Measurements from ENCODE around the gene ZNRF1. TPM values are rescaled to one million over a fixed set of nuclear protein-coding genes. Genes with fewer than 3 reads are reported as not detected.

ZNRF1 gene
- total RNA-seq, 1 donor, result 19.9 TPM

- H3K79me2 ChIP-seq (ENCODE audit: insufficient read depth, low read length), result no peaks in the 10 kb centered on the region
- H3K9me3 ChIP-seq (ENCODE audit: low read depth, low read length), result no peaks in the 10 kb centered on the region
- peaks cover 14% of the 10 kb centered on the region for H4K20me1 ChIP-seq (ENCODE audit: insufficient read depth, low read length)
- peak overlapping the region; percentile 26 for H3K4me2 ChIP-seq (ENCODE audit: insufficient read depth, low read length)
- H3K4me1 ChIP-seq (ENCODE audit: insufficient read depth, low read length), result peaks cover 30% of the 10 kb centered on the region
- H2AFZ ChIP-seq (ENCODE audit: low read length), result peak overlapping the region; percentile 17
- no peak overlapping the region for H3K4me3 ChIP-seq (ENCODE audit: insufficient read depth, low read length)
- no peaks in the 10 kb centered on the region for H3K27me3 ChIP-seq (ENCODE audit: insufficient read depth, low read length)
- TF ChIP-seq CTCF (IDR thresholded peaks at IDR 0.05; ENCODE audit: extremely low read depth, low read depth, low read length), result no peak
- H3K36me3 ChIP-seq (ENCODE audit: insufficient read depth, low read length), result no peaks in the 10 kb centered on the region
- DNase-seq (ENCODE audit: insufficient read length, low spot score, missing footprints), result peak; percentile 98
- H3K27ac ChIP-seq (ENCODE audit: low read depth, low read length), result peak overlapping the region; percentile 53
Measured at GRCh38 chr16:75108792-75109731, 110.2 kb downstream of the ZNRF1 start.

GRCh38 chr16:75109732-75110243, 111.0 kb downstream of the ZNRF1 start:
- peak overlapping the region; percentile 26 for H3K4me2 ChIP-seq (ENCODE audit: insufficient read depth, low read length)
- H4K20me1 ChIP-seq (ENCODE audit: insufficient read depth, low read length), result peaks cover 12% of the 10 kb centered on the region
- no peak overlapping the region for H2AFZ ChIP-seq (ENCODE audit: low read length)
- H3K9me3 ChIP-seq (ENCODE audit: low read depth, low read length), result no peaks in the 10 kb centered on the region
- TF ChIP-seq CTCF (IDR thresholded peaks at IDR 0.05; ENCODE audit: extremely low read depth, low read depth, low read length), result no peak
- H3K4me3 ChIP-seq (ENCODE audit: insufficient read depth, low read length), result no peak overlapping the region
- H3K79me2 ChIP-seq (ENCODE audit: insufficient read depth, low read length), result no peaks in the 10 kb centered on the region
- H3K27me3 ChIP-seq (ENCODE audit: insufficient read depth, low read length), result no peaks in the 10 kb centered on the region
- peak overlapping the region; percentile 53 for H3K27ac ChIP-seq (ENCODE audit: low read depth, low read length)
- peaks cover 30% of the 10 kb centered on the region for H3K4me1 ChIP-seq (ENCODE audit: insufficient read depth, low read length)
- DNase-seq (ENCODE audit: insufficient read length, low spot score, missing footprints), result peak; percentile 67
- no peaks in the 10 kb centered on the region for H3K36me3 ChIP-seq (ENCODE audit: insufficient read depth, low read length)

GRCh38 chr16:75110637-75111513, 112.1 kb downstream of the ZNRF1 start:
- Histone ChIP-seq H4K20me1 (ENCODE audit: insufficient read depth, low read length) (peaks cover 12% of the 10 kb centered on the region), H3K4me3 (ENCODE audit: insufficient read depth, low read length) (peak overlapping the region; percentile 45), H3K79me2 (ENCODE audit: insufficient read depth, low read length) (no peaks in the 10 kb centered on the region), H3K36me3 (ENCODE audit: insufficient read depth, low read length) (no peaks in the 10 kb centered on the region), H3K4me1 (ENCODE audit: insufficient read depth, low read length) (peaks cover 30% of the 10 kb centered on the region), H3K27ac (ENCODE audit: low read depth, low read length) (peak overlapping the region; percentile 52), H3K9me3 (ENCODE audit: low read depth, low read length) (no peaks in the 10 kb centered on the region), H2AFZ (ENCODE audit: low read length) (peak overlapping the region; percentile 58), H3K27me3 (ENCODE audit: insufficient read depth, low read length) (no peaks in the 10 kb centered on the region), H3K4me2 (ENCODE audit: insufficient read depth, low read length) (peak overlapping the region; percentile 79)
- peak; percentile 89 for TF ChIP-seq CTCF (IDR thresholded peaks at IDR 0.05; ENCODE audit: extremely low read depth, low read depth, low read length)
- DNase-seq (ENCODE audit: insufficient read length, low spot score, missing footprints), result peak; percentile 99
